SHP77 treated with DMSO at 0.1 percent for 48 hours (cell line): ENCODE measurements around the gene DPP7.

Source experiments
- DNase-seq: peaks from one replicate; lab custom pipeline; 2025; lab: John Stamatoyannopoulos, UW

DPP7 gene

DNA sequence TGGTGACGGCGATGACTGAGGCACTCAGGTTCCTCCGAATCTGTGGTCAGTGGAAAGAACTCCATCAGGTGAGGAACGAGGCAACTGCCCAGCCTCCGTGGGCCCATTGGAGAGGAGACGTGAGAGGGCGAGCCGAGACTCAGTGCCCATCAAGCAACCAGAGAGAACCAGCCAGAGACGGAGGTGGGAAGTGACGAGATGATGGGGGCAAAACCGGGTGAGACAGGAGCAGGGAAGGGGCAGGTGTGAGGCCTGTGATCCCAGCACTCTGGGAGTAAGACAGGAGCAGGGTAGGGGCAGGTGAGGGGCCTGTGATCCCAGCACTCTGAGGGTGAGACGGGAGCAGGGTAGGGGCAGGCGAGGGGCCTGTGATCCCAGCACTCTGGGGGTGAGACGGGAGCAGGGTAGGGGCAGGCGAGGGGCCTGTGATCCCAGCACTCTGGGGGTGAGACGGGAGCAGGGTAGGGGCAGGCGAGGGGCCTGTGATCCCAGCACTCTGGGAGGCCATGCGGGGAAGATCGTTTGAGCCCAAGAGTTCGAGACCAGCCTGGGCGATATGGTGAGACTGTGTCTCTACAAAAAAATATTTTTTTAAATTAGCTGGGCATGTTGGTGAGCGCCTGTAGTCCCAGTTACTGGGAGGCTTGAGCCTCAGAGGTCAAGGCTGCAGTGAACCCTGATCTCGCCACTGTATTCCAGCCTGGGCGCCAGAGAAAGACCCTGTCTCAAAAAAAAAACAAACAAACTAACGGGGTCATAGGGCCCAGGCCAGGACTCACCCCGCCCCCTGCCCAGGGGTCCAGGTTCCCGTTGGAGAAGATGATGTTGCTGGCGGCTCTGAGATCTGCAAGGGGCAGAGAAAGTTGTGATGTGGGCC, 3.4 kb downstream of the DPP7 start:
- no peak for DNase-seq

DNA sequence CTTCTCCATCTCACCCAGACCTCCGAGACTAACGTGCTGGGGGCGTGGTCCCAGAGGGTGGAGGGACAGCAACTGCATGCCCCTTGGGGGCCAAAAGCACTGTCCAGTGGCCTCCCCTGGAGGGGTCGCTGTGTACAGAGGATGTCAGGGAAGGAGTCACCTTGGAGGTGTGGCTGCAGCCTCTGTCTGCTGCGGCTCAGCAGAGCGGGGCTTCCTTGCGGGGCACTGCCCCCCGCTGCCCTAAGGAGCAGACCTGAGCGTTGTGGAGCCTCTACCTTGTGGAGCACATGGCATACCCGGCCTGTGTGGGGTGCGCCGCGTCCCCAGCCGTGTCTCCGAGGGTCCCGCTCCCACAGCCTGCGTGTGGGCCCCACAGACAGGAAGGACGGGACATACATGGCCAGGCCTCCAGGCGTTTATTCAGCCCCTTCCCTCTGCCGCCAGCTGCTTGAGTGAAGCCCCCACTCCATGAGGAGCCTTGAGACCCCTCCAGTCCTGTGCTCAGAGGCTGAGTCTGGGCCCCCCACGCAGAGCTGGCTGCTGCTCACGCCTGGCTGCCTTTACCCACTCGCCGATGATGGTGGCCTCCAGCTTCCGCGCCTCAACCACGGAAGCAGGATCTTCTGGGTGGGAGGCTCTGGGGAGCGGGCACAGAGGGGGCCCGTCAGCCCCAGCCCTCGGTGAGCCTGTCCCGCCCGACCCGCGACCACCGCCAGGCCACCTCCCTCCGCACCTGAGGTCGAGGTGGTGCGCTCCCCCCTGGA, 4.2 kb downstream of the DPP7 start:
- DNase-seq: no peak

DNA sequence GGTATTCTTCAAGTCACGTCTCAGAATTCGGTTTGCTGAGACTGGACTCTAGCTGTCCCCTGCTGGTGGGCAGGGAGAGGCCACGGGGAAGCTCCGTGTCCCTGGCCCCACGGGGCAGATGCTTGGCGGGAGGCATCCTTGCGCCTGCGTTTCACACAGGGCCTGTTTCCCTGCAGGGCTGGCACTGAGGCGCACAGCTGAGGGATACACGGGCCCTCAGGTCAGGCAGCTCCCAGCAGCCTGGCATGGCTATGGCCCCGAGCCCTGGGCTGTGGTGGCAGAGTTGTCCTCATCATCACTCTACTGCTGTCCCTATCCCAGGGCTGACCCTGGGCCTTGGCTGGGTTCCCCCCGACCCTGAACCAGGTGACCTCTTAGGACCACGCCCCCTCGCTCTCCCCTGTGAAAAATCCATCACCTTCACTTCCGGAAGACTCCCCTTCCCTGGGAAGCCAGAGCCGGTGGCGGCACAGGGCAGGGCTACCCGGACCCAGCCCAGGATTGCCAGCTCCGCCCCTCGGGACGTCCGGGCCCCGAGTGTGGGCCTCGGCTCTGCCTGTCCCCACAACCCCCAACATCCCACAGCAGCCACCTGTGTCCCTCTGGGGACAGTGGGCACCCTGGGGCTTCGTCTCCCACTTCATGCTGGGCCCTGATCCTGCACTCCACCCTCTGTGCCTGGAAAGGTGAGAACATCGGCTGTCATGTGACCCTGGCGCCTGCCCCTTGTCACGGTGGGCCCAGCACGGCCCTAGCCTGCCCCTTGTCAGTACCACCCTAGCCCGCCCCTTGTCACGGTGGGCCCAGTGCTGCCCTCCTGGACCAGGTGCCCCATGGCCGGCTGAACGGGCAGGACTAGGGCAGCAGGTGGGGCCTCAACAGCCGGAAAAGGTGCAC, 5.0 kb downstream of the DPP7 start:
- DNase-seq: no peak

DNA sequence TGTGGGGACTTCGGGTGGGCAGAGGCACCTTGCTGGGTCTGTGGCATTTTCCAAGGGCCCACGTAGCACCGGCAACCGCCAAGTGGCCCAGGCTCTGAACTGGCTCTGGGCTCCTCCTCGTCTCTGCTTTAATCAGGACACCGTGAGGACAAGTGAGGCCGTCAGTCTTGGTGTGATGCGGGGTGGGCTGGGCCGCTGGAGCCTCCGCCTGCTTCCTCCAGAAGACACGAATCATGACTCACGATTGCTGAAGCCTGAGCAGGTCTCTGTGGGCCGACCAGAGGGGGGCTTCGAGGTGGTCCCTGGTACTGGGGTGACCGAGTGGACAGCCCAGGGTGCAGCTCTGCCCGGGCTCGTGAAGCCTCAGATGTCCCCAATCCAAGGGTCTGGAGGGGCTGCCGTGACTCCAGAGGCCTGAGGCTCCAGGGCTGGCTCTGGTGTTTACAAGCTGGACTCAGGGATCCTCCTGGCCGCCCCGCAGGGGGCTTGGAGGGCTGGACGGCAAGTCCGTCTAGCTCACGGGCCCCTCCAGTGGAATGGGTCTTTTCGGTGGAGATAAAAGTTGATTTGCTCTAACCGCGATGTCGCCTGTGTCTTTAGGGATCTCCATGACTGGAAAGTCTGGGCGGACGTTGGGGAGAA, 5.8 kb downstream of the DPP7 start:
- no peak for DNase-seq

DNA sequence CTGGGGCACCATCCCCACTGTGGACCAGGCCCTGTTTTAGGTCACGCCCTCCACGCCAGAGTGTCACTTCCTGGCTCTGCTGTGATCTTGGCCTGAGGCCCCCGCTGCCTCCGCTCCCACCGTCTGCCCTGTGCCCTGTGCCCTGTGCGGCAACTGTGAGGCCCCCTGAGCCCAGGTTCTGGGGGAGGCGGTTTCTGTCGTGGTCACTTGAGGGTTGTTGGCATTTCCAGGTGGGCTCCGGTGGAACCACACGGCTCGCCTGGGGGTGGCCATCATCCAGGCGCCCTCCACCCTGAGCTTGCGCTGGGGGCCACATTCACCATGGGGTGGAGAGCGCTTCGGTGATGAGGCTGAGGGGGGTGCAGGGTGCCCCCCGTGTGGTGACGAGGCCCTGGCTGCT, 6.6 kb downstream of the DPP7 start:
- DNase-seq: no peak

DNA sequence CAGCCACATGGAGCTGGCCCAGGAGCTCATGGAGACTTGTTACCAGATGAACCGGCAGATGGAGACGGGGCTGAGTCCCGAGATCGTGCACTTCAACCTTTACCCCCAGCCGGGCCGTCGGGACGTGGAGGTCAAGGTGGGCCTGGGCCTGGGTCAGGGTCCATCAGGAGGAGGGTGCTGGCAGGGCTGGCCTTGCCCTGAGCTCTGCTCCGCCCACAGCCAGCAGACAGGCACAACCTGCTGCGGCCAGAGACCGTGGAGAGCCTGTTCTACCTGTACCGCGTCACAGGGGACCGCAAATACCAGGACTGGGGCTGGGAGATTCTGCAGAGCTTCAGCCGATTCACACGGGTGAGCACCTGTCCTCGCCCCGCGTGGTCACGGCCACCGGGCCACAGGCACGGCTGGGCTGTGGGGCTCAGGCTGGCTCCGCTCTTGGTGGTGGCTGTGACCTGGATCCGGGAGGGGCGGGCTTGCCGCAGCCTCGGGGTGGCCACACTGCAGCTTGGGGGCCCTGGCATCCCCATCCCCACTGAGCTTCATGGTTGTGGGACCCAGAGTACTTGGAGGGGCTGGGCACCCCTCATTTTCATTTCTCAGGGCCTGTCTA, 7.1 kb downstream of the DPP7 start:
- no peak for DNase-seq

DNA sequence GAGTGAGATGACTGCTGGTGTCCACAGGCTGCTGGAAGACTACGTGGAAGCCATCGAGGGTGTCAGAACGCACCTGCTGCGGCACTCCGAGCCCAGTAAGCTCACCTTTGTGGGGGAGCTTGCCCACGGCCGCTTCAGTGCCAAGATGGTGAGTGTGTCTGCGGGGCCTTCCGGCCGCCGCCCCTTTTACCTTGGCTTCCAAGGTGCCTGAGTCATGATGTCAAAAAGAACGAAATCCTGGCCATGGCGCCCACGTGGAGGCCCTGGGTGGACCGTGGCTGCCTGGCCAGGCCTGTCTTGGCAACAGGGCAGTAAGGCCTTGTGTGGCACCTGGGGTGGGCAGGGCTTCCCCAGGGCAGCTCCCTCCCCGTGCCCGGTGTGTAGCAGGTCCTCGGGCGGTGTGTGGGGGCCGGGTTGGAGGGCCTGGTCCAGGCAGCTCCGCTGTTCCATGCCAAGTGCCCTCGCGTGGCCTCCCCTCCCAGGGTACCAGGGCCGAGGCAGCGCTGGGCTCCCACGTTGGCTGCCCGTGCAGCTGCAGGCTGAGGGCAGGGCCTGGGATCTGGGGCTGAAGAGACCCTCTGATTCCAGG, 7.8 kb downstream of the DPP7 start:
- no peak for DNase-seq

DNA sequence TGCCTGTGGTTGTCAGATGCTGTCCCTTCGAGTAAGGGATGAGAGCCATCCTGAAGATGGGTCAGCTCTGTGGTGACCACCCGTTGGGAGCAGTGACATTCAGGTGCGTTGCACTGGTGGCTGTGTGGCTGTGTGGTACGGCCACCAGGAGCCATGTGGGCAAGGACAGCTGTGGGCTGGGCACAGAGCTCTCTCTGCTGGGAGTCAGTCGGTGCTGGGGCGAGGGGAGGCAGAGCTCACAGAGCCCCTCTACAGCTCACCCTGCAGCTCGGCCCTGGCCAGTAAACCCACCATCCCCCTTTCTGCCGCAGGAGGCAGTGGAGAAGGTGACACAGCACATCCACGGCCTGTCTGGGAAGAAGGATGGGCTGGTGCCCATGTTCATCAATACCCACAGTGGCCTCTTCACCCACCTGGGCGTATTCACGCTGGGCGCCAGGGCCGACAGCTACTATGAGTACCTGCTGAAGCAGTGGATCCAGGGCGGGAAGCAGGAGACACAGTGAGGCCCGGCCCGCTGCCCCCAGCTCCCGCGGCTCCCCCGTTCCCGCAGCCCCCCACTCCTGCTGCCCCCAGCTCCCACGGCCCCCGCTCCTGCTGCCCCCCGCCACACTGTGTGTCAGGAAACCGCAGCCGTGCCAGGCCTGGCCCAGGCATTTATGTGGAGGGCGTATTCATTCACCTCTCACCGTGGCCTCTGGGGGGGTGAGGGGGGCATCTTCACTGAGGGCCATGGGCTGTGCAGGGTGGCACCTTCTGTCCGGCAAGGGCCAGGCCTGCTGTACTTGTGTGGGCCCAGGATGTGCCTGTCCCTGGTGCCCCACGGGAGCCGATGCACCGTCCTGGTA, 8.5 kb downstream of the DPP7 start:
- DNase-seq: no peak

DNA sequence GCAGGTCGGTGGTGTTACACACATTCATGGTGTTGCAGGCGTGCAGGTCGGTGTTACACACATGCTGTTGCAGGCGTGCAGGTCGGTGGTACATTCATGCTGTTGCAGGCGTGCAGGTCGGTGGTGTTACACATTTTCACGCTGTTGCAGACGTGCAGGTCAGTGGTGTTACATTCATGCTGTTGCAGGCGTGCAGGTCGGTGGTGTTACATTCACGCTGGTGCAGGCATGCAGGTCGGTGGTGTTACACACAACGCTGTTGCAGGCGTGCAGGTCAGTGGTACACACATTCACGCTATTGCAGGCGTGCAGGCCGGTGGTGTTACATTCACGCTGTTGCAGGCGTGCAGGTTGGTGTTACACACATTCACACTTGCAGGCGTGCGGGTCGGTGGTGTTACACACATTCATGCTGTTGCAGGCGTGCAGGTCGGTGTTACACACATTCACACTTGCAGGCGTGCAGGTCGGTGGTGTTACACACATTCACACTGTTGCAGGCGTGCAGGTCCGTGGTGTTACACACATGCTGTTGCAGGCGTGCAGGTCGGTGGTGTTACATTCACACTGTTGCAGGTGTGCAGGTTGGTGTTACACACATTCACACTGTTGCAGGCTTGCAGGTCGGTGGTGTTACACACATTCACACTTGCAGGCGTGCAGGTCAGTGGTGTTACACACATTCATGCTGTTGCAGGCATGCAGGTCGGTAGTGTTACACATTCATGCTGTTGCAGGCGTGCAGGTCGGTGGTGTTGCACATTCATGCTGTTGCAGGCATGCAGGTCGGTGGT, 11.1 kb downstream of the DPP7 start:
- DNase-seq: no peak

DNA sequence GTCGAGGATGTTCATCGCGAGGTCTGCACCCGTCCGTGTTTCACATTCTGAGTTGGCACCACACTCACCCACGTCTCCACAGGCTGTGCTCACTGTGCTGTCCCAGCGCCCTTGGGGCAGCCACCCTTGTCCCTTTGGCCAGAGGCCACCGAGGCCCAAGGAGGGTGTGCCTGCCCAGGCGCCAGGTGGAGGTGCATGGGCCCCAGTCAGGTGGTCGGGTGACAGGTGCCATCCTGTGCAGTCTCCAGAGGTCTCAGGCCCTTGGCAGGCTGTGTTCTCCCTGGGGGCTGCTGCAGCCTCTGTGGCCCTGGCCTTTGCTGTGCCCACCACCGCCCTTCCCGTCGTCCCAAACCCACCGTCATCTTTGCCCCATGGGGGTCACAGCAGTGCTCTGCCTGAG, 15.3 kb downstream of the DPP7 start:
- no peak for DNase-seq

DNA sequence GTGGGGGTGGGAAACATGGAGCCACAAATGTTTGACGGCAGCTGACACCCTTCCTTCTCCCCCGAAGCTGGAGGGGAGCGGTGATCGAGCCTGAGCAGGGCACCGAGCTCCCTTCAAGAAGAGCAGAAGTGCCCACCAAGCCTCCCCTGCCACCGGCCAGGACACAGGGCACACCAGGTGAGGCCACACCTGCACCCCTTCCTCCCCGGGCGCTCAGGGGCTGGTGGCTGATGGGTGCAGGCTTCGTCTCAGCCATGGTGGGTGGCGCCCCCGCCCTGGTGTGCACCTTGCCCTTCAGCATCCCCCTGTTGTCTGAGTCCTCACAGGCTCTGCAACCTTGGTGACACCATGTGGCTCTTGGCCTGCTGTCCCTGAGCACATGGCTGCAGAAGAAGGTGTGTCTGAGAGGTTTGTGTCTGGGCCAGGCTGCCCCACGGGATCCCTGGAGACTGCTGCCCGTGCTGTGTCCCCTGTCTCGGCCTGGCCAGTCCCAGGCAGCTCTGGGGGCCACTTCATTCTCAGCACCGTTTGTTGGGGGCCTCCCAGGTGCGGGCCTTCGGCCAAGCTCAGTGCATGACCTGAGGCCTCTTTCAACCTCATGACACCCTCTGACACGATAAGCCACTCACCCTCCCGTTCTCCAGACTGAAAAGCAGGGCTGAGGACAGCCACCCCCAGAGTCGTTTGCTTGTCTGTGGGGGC, 16.6 kb downstream of the DPP7 start:
- DNase-seq: no peak

DNA sequence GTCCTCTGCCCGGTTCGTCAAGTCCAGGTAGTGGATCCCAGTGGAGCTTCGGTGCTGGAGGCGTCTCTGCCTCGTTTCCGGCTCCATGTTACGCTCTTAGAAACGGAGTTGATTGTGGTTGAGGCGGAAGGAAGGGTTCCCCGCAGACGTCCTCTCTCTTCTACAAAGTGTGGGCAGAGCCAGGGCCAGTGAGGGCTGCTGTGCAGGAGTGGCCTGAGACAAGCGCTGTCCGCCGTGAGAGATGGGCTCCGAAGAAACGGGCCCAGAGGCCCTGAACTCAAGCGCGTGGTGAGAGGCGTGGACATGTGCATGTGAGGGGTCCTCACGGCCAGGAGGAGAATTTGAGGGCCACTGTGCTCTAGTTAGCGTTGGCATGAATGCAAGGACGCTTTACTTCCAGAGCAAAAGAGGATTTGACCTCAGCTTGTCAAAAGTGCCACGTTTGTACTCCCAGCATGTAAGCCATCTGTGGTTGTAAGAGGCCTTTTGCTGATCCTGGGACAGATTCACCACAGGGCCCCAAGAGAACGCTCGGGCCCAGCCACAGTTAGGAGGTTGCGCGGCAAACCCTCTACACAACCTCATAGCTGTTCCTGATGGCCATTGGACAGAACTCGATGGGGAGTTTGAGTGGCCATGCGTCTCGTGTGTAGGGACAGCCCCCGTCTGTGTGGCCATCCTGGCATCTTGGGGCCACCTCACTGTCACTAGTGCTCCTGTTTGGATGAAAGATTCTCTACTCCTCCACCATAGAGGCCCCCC, 17.6 kb downstream of the DPP7 start:
- DNase-seq: no peak

DNA sequence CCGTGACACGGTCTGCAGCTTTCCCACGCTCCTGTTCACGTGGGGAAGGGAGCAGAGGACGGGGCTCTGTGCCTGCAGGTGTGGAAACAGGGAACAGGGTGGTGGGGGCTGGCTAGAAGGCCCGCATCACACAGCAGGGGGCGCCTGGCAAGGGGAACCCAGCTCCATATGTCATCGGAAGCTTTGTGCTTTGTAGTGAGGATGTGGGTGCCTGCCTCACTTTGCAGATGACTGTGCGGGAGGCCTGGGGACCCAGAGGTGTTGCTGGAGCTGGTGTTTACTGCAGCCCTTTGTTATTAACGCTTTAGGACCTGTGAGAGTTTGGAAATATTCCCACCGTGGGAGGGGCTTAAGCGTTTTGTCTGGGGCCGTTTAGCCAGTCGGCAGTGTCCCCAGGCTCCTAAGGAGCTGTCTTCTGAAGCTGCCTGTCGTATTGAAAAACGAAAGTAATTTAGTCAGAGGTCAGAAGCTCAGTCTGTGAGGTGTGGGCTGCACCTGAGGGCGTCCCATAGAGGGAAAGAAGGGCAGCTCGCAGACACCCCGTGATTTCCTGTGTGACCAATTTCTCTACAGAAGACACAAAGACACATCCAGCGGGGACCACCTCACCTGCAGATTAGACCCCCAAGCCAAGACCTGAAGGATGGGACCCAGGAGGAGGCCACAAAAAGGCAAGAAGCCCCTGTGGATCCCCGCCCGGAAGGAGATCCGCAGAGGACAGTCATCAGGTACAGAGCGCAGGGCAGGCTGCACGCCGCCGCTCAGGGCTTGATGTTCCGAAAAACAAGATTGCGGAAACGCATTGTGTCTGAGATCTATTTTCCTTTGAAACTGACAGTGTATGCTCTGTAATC, 18.6 kb downstream of the DPP7 start:
- no peak for DNase-seq

DNA sequence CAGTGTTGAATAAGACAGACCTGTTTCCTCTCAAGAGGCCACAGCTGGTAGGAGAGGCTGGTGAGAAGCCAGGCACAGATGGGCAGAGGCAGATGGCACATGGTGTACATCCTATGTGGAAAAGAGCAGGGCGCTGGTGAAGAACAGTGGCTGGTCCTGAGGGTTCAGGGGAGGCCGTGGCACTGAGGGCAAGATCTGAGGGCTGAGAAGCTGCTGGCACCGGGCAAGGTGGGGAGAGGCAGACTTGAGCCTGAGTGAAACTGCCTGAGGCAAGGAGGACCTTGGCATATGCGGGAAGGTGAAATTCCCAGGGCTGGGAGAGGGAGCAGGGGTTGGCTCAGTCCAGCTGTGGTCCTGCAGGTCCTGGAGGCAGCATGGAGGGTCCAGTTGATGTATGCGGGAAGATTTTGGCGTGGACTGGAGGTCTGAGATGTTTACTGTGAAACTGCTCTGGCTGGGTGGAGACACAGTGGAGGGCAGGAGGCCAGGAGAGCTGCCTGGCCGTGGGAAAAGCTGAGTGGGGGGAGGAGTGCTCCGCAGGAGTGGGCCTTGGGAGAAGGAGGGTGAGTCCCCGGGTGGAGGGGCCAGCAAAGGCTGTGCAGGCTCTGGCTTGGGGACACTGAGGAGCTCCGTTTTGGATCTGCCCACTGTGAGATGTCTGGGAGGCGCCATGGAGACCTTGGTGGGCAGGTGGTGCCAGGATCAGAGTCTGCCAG, 25.1 kb downstream of the DPP7 start:
- DNase-seq: no peak

DNA sequence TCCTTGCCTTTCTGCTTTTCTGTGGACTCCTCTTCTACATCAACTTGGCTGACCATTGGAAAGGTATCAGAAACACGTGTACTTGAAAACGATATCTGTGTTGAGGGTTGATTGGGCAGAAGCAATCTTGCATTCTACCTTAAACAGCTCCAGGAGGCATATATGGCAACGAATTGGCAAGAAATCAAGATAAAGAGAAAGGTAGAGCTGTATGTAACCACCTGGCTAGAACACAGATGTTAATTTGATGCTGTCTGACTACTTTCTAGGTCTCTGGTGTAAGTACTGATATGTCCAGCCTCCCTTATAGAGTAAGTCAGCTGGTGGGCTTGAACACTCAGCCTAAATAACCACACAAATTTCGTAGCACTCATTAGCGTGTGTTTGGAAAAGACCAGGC, 26.4 kb downstream of the DPP7 start:
- no peak for DNase-seq

DNA sequence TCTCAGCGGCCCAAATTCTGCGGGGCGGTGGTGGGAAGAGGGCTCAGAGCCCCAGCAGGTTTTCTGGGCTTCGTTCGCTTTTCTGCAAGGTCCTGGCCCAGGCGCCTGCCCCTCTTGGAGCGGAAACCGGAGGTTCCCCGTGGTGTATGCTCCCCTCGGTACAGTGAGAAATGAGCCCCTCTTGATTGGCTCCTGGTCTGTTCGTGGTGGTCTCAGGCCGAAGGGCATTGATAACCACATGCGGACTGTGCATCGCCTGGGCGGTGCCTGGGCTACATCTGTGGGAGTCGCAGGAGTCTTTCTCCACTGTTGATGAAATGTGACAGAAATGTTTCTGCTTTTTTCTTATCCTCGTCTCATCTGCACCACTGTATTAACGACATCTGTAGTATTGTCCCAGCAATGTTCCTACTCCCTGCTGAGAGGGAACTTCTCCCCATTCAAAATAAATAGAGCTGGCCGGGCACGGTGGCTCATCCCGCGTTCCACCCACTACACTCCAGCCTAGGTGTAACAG, 27.1 kb downstream of the DPP7 start:
- no peak for DNase-seq
